IMR-90 (cell line): ENCODE measurements around the gene AKAP13. TPM values are rescaled to one million over a fixed set of nuclear protein-coding genes. Genes with fewer than 3 reads are reported as not detected.

ENCODE experiments used
- ATAC-seq: fragments of 200-7000 bp; cut with Tn5 transposase; 2 replicates; pipeline ENCODE4 v1.9.1; 2020; ENCODE audit warnings: low read depth, mild to moderate bottlenecking, moderate library complexity
- BruUV-seq: library from RNA; stranded (reverse); fragments of 400-500 nt; replicated peaks from 2 replicates; lab custom pipeline; 2021; lab: Mats Ljungman, UMichigan
- CTCF ChIA-PET: fragments of 300-600 bp; formaldehyde crosslinking; extraction: SDS; loops from one replicate; lab custom pipeline; 2021; ENCODE audit warnings: antibody characterized with exemption; lab: Yijun Ruan, JAX
- POLR2A ChIA-PET: fragments of 300-600 bp; sonication (Branson Sonifier 250); formaldehyde crosslinking; loops from one replicate; lab custom pipeline; 2022; ENCODE audit warnings: antibody characterized with exemption; ENCODE audit not compliant: unreplicated experiment; lab: Charles Lee
- DNase-seq: peaks from one replicate; pipeline ENCODE4 v3.0.0; 2013
- H2AFZ ChIP-seq: replicated peaks from 2 replicates; pipeline ENCODE3; 2013; ENCODE audit warnings: low read length, mild to moderate bottlenecking; ENCODE audit not compliant: poor library complexity
- H2AK5ac ChIP-seq: 2 replicates; pipeline ENCODE4 v1.6.1; 2013; ENCODE audit warnings: low read depth, low read length, inconsistent platforms
- H2AK9ac ChIP-seq: replicated peaks from 2 replicates; pipeline ENCODE3; 2013; ENCODE audit warnings: mild to moderate bottlenecking, low read depth, low read length, moderate library complexity; ENCODE audit not compliant: poor library complexity
- H2BK120ac ChIP-seq: 2 replicates; pipeline ENCODE4 v1.6.1; 2013; ENCODE audit warnings: low read depth, low read length, inconsistent platforms
- H2BK15ac ChIP-seq: 3 replicates; pipeline ENCODE4 v1.6.1; 2013; ENCODE audit warnings: low read depth, low read length, inconsistent platforms
- H2BK20ac ChIP-seq: 2 replicates; pipeline ENCODE4 v1.6.1; 2013; ENCODE audit warnings: low read depth, mild to moderate bottlenecking, inconsistent platforms, low read length, moderate library complexity
- H2BK5ac ChIP-seq: 2 replicates; pipeline ENCODE4 v1.6.1; 2013; ENCODE audit warnings: mild to moderate bottlenecking, low read depth, low read length, inconsistent platforms; ENCODE audit not compliant: poor library complexity, severe bottlenecking
- H3K14ac ChIP-seq: replicated peaks from 2 replicates; pipeline ENCODE4 v1.6.1; 2013; ENCODE audit warnings: low read depth, low read length, inconsistent platforms
- H3K18ac ChIP-seq: 2 replicates; pipeline ENCODE4 v1.6.1; 2013; ENCODE audit warnings: low read depth, low read length, control low read depth
- H3K23ac ChIP-seq: 2 replicates; pipeline ENCODE4 v1.6.1; 2013; ENCODE audit warnings: low read depth, low read length, inconsistent platforms
- H3K27ac ChIP-seq: 2 replicates; pipeline ENCODE4 v1.5.1; 2013; ENCODE audit warnings: mild to moderate bottlenecking, control low read depth, low read length; ENCODE audit not compliant: insufficient read depth
- H3K27me3 ChIP-seq: 2 replicates; pipeline ENCODE4 v1.6.1; 2013; ENCODE audit warnings: low read length; ENCODE audit not compliant: control insufficient read depth, insufficient read depth
- H3K36me3 ChIP-seq: 2 replicates; pipeline ENCODE4 v1.6.1; 2013; ENCODE audit warnings: low read length, mixed read lengths; ENCODE audit not compliant: control insufficient read depth, insufficient read depth
- H3K4ac ChIP-seq: 2 replicates; pipeline ENCODE4 v1.6.1; 2013; ENCODE audit warnings: low read depth, low read length, inconsistent platforms
- H3K4me1 ChIP-seq: 2 replicates; pipeline ENCODE4 v1.6.1; 2013; ENCODE audit warnings: low read length, mixed read lengths; ENCODE audit not compliant: control insufficient read depth, insufficient read depth
- H3K4me2 ChIP-seq: 2 replicates; pipeline ENCODE4 v1.6.1; 2013; ENCODE audit warnings: low read depth, mild to moderate bottlenecking, control low read depth, low read length, moderate library complexity
- H3K4me3 ChIP-seq: 2 replicates; pipeline ENCODE4 v1.5.1; 2013; ENCODE audit warnings: low read depth, mild to moderate bottlenecking, control low read depth, low read length, moderate library complexity; ENCODE audit not compliant: insufficient read depth
- H3K56ac ChIP-seq: 2 replicates; pipeline ENCODE4 v1.6.1; 2013; ENCODE audit warnings: low read length, inconsistent platforms; ENCODE audit not compliant: insufficient read depth; ENCODE audit errors: extremely low read depth
- H3K79me1 ChIP-seq, 2 experiments: 2 replicates each; pipeline ENCODE4 v1.6.1; 2013; ENCODE audit warnings: low read length in 2 of 2, inconsistent platforms in 1 of 2, low read depth in 1 of 2
- H3K9ac ChIP-seq: 2 replicates; pipeline ENCODE4 v1.6.1; 2013; ENCODE audit warnings: low read depth, low read length, control low read depth
- H3K9me1 ChIP-seq: 2 replicates; pipeline ENCODE4 v1.6.1; 2013; ENCODE audit warnings: low read length, inconsistent platforms; ENCODE audit not compliant: insufficient read depth
- H3K9me3 ChIP-seq: 2 replicates; pipeline ENCODE4 v1.6.1; 2013; ENCODE audit warnings: low read length; ENCODE audit not compliant: control insufficient read depth, insufficient read depth
- H4K20me1 ChIP-seq: 2 replicates; pipeline ENCODE4 v1.6.1; 2013; ENCODE audit warnings: low read length, inconsistent platforms; ENCODE audit not compliant: insufficient read depth
- H4K5ac ChIP-seq: 2 replicates; pipeline ENCODE4 v1.6.1; 2013; ENCODE audit warnings: mild to moderate bottlenecking, low read depth, low read length, control low read depth
- H4K8ac ChIP-seq, 2 experiments: 2 replicates each; pipeline ENCODE4 v1.6.1; 2013; ENCODE audit warnings: low read depth in 2 of 2, low read length in 2 of 2, control low read depth in 1 of 2, inconsistent platforms in 1 of 2
- H4K91ac ChIP-seq: 2 replicates; pipeline ENCODE4 v1.6.1; 2013; ENCODE audit warnings: low read depth, low read length, inconsistent platforms; ENCODE audit not compliant: insufficient read depth
- BHLHE40 ChIP-seq: fragments of 150-350 bp; IDR thresholded peaks from 2 replicates; pipeline ENCODE4 v1.6.1; 2016; ENCODE audit warnings: mild to moderate bottlenecking, low read depth, low read length
- CEBPB ChIP-seq: IDR thresholded peaks from 2 replicates; pipeline ENCODE4 v1.6.1; 2012; ENCODE audit warnings: low read depth, low read length, improper control_type of control experiment
- CTCF ChIP-seq: conservative IDR thresholded peaks from 2 replicates; pipeline ENCODE4 v1.5.1; 2012; ENCODE audit warnings: mild to moderate bottlenecking, low read depth, low read length, improper control_type of control experiment
- FOS ChIP-seq: fragments of 150-350 bp; IDR thresholded peaks from 2 replicates; pipeline ENCODE4 v1.6.1; 2016; ENCODE audit warnings: low read depth, low read length
- MXI1 ChIP-seq: IDR thresholded peaks from 2 replicates; pipeline ENCODE4 v1.6.1; 2012; ENCODE audit warnings: low read depth, mild to moderate bottlenecking, low read length, moderate library complexity, borderline replicate concordance
- POLR2A ChIP-seq: IDR thresholded peaks from 2 replicates; pipeline ENCODE4 v1.6.1; 2012; ENCODE audit warnings: mild to moderate bottlenecking, low read depth, low read length
- WGBS, 2 experiments: methylation state at CpG; one replicate each; pipeline versions ENCODE4 v1.1.5 to v1.1.7; 2013; ENCODE audit warnings: missing lambda C conversion rate in 2 of 2; ENCODE audit not compliant: insufficient read length in 1 of 2; ENCODE audit errors: extremely low coverage in 2 of 2; 5-methylcytosine and 5-hydroxymethylcytosine counted together
- dilution Hi-C: fragments of 300-500 bp; cut with HindIII; formaldehyde crosslinking; loops from one replicate; pipeline ENCODE4 v1.14.3; 2018; ENCODE audit warnings: low sequenced_read_pairs; ENCODE audit not compliant: unreplicated experiment
- in situ Hi-C: fragments of 300-500 bp; cut with MboI; formaldehyde crosslinking; loops from 3 replicates; pipeline ENCODE4 v1.14.3; 2019; ENCODE audit warnings: low sequenced_read_pairs, inconsistent platforms, mixed read lengths
- intact Hi-C: fragments of 100-400 bp; cut with micrococcal nuclease; formaldehyde crosslinking; loops from 2 replicates; pipeline ENCODE4 v1.10.0; 2022
- polyA plus RNA-seq, 3 experiments: library from polyadenylated mRNA; depleted of rRNA; stranded (reverse); fragments of >200 nt; gene quantifications; 2 replicates each; pipeline ENCODE4 v1.2.3, GENCODE V29; 2012; ENCODE audit warnings: low replicate concordance in 1 of 3
- total RNA-seq: library from RNA; depleted of rRNA; stranded (reverse); fragments of >200 nt; gene quantifications from 2 replicates; pipeline ENCODE4 v1.2.3, GENCODE V29; 2012
- TF ChIP-seq, protein P1 (sequence below): fragments of 150-350 bp; IDR thresholded peaks from 2 replicates; pipeline ENCODE4 v1.6.1; 2017; ENCODE audit warnings: mild to moderate bottlenecking, antibody characterized with exemption, low read length, low read depth

AKAP13 gene
- total and polyA plus RNA-seq, 2 of the 4 experiments (the other 2 are of a cell fraction) = 10.4 to 46.4 TPM

GRCh38 chr15:85741021-85741421 lies 360.6 kb downstream of the AKAP13 start:
- Histone ChIP-seq H3K56ac (no peak overlapping the region), H2AK5ac (no peak overlapping the region), H3K36me3 (peaks cover 39% of the 10 kb centered on the region), H2AFZ (peak overlapping the region; percentile 14), H3K4me1 (peaks cover 4% of the 10 kb centered on the region; the same call in 1 of the 2 replicates), H3K4ac (no peak overlapping the region), H3K27ac (no peak overlapping the region), H2BK120ac (no peak overlapping the region), H3K14ac (no peak overlapping the region), H3K9me3 (no peaks in the 10 kb centered on the region), H4K20me1 (no peaks in the 10 kb centered on the region; the same call in 1 of the 2 replicates), H3K27me3 (no peaks in the 10 kb centered on the region), H3K79me1 (peaks cover 0 to 5% of the 10 kb centered on the region in 2 experiments; a peak in 1 of 4 replicates), H2BK5ac (no peak overlapping the region), H3K4me2 (no peak overlapping the region), H3K18ac (no peak overlapping the region), H3K9me1 (no peaks in the 10 kb centered on the region; the same call in 1 of the 2 replicates), H2BK20ac (no peak overlapping the region), H4K8ac (no peak overlapping the region), H3K23ac (no peak overlapping the region), H3K4me3 (no peak overlapping the region), H4K91ac (no peak overlapping the region), H2AK9ac (no peak overlapping the region), H3K9ac (no peak overlapping the region), H4K5ac (no peak overlapping the region), H2BK15ac (no peak overlapping the region)
- 93% methylated on average over 20 of the region's 20 CpGs; no CpG with 5 or more reads in 1 of the 2 experiments for WGBS, 2 experiments
- no peak for ATAC-seq
- no peak for DNase-seq
- BruUV-seq = no TSS peak
- intact Hi-C loops = loop anchor here (5.0 kb wide), 1 partner anchor 51 kb away; the partner anchor contains the start of gene KLHL25
- ChIA-PET POLR2A (no interaction called here), CTCF (no interaction called here)
- TF ChIP-seq CTCF = no peak
- TF ChIP-seq POLR2A = no peak
- TF ChIP-seq FOS = no peak
- TF ChIP-seq BHLHE40 = no peak
- TF ChIP-seq CEBPB = no peak
- TF ChIP-seq MXI1 = no peak
- TF ChIP-seq, protein P1, sequence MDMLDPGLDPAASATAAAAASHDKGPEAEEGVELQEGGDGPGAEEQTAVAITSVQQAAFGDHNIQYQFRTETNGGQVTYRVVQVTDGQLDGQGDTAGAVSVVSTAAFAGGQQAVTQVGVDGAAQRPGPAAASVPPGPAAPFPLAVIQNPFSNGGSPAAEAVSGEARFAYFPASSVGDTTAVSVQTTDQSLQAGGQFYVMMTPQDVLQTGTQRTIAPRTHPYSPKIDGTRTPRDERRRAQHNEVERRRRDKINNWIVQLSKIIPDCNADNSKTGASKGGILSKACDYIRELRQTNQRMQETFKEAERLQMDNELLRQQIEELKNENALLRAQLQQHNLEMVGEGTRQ = no peak
- in situ Hi-C loops = no loop called here
- dilution Hi-C loops = no loop called here
